WTC11 (cell line): ENCODE results near the gene NELL1. TPM values are rescaled to one million over a fixed set of nuclear protein-coding genes. Genes with fewer than 3 reads are reported as not detected.

Experiments
- ATAC-seq: fragments of 200-7000 bp; cut with Tn5 transposase; 2 replicates; pipeline ENCODE4 v1.10.0; 2021; ENCODE audit warnings: mild to moderate bottlenecking, moderate library complexity
- CTCF ChIA-PET: fragments of 300-600 bp; sonication (Branson Sonifier 250); formaldehyde crosslinking; loops from one replicate; lab custom pipeline; 2021; ENCODE audit warnings: antibody characterized with exemption; lab: Charles Lee
- POLR2A ChIA-PET: fragments of 350-600 bp; sonication (Branson Sonifier 250); formaldehyde crosslinking; loops from one replicate; lab custom pipeline; 2021; ENCODE audit warnings: antibody characterized with exemption; lab: Charles Lee
- DNase-seq: peaks from one replicate; pipeline ENCODE4 v3.0.0; 2021; ENCODE audit warnings: low spot score
- H3K27ac Mint-ChIP-seq: 2 replicates; pipeline ENCODE4 v1.8.0; 2021; ENCODE audit warnings: mixed read lengths
- H3K27me3 Mint-ChIP-seq: 2 replicates; pipeline ENCODE4 v1.8.0; 2021; ENCODE audit warnings: low read depth, mild to moderate bottlenecking, moderate library complexity, mixed read lengths
- H3K36me3 Mint-ChIP-seq: 2 replicates; pipeline ENCODE4 v1.8.0; 2021; ENCODE audit warnings: mixed read lengths
- H3K4me1 Mint-ChIP-seq: 2 replicates; pipeline ENCODE4 v1.8.0; 2022; ENCODE audit warnings: mixed read lengths
- H3K4me3 Mint-ChIP-seq: 2 replicates; pipeline ENCODE4 v1.8.0; 2021; ENCODE audit warnings: mild to moderate bottlenecking, moderate library complexity, mixed read lengths
- H3K9me3 Mint-ChIP-seq: 2 replicates; pipeline ENCODE4 v1.8.0; 2021; ENCODE audit warnings: mixed read lengths
- E2F4 ChIP-seq: sonication (generic); formaldehyde crosslinking; IDR thresholded peaks from 2 replicates; pipeline ENCODE4 v1.8.1; 2022; ENCODE audit warnings: low read depth, mild to moderate bottlenecking, moderate library complexity, missing genetic modification reagents, borderline replicate concordance
- MAX ChIP-seq: sonication (generic); formaldehyde crosslinking; IDR thresholded peaks from 2 replicates; pipeline ENCODE4 v1.8.0; 2022; ENCODE audit warnings: mild to moderate bottlenecking, missing genetic modification reagents
- NFE2L1 ChIP-seq: sonication (generic); formaldehyde crosslinking; IDR thresholded peaks from 2 replicates; pipeline ENCODE4 v1.8.1; 2023; ENCODE audit warnings: missing genetic modification reagents
- NFYB ChIP-seq: sonication (generic); formaldehyde crosslinking; conservative IDR thresholded peaks from 2 replicates; pipeline ENCODE4 v1.8.0; 2022; ENCODE audit warnings: low read depth, missing genetic modification reagents
- NR1H2 ChIP-seq: sonication (generic); formaldehyde crosslinking; IDR thresholded peaks from 2 replicates; pipeline ENCODE4 v1.9.0; 2021; ENCODE audit warnings: mild to moderate bottlenecking, moderate library complexity, missing genetic modification reagents
- NR2C2 ChIP-seq: sonication (generic); formaldehyde crosslinking; IDR thresholded peaks from 2 replicates; pipeline ENCODE4 v1.8.0; 2022; ENCODE audit warnings: mild to moderate bottlenecking, missing genetic modification reagents
- PRDM15 ChIP-seq: sonication (generic); formaldehyde crosslinking; IDR thresholded peaks from 2 replicates; pipeline ENCODE4 v1.8.0; 2022; ENCODE audit warnings: missing genetic modification reagents
- PRRX2 ChIP-seq: fragments of 250-450 bp; sonication (Bioruptor Pico); IDR thresholded peaks from 2 replicates; pipeline ENCODE4 v1.8.0; 2021; ENCODE audit warnings: mild to moderate bottlenecking
- STAT6 ChIP-seq: sonication (generic); formaldehyde crosslinking; conservative IDR thresholded peaks from 2 replicates; pipeline ENCODE4 v1.8.1; 2023; ENCODE audit warnings: mild to moderate bottlenecking, low read depth, missing genetic modification reagents, moderate library complexity
- ZNF219 ChIP-seq: sonication (generic); formaldehyde crosslinking; IDR thresholded peaks from 2 replicates; pipeline ENCODE4 v1.8.0; 2023; ENCODE audit warnings: missing genetic modification reagents, mild to moderate bottlenecking, borderline replicate concordance
- total RNA-seq: library from RNA; stranded (reverse); gene quantifications from 3 replicates; pipeline ENCODE4 v1.2.3, GENCODE V29; 2021
- TF ChIP-seq, protein P1 (sequence below): sonication (generic); formaldehyde crosslinking; IDR thresholded peaks from 2 replicates; pipeline ENCODE4 v1.8.0; 2022; ENCODE audit warnings: mild to moderate bottlenecking, missing genetic modification reagents
- TF ChIP-seq, protein P2 (sequence below): fragments of 250-450 bp; sonication (Bioruptor Pico); IDR thresholded peaks from 2 replicates; pipeline ENCODE4 v1.8.0; 2021; ENCODE audit warnings: mild to moderate bottlenecking
- TF ChIP-seq, protein P3 (sequence below): sonication (generic); formaldehyde crosslinking; IDR thresholded peaks from 2 replicates; pipeline ENCODE4 v1.8.0; 2022; ENCODE audit warnings: mild to moderate bottlenecking, missing genetic modification reagents
- TF ChIP-seq, protein P4 (sequence below): fragments of 250-450 bp; sonication (Bioruptor Pico); IDR thresholded peaks from 2 replicates; pipeline ENCODE4 v1.9.0; 2021; ENCODE audit warnings: mild to moderate bottlenecking, borderline replicate concordance
- TF ChIP-seq, protein P5 (sequence below): sonication (generic); formaldehyde crosslinking; IDR thresholded peaks from 2 replicates; pipeline ENCODE4 v1.8.0; 2022; ENCODE audit warnings: mild to moderate bottlenecking, missing genetic modification reagents

NELL1 gene
- total RNA-seq, 1 experiment from 2014 or later: 1.8 TPM

- peaks cover under 1% of the 10 kb centered on the region for H3K4me1 Mint-ChIP-seq
- DNase-seq (no peak), ATAC-seq (no peak)
- no peak overlapping the region for H3K4me3 Mint-ChIP-seq
- H3K36me3 Mint-ChIP-seq: no peaks in the 10 kb centered on the region
- TF ChIP-seq, protein P1, sequence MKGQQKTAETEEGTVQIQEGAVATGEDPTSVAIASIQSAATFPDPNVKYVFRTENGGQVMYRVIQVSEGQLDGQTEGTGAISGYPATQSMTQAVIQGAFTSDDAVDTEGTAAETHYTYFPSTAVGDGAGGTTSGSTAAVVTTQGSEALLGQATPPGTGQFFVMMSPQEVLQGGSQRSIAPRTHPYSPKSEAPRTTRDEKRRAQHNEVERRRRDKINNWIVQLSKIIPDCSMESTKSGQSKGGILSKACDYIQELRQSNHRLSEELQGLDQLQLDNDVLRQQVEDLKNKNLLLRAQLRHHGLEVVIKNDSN (CRISPR knock-in tag): no peak
- TF ChIP-seq PRRX2 (CRISPR knock-in tag): no peak
- TF ChIP-seq, protein P2, sequence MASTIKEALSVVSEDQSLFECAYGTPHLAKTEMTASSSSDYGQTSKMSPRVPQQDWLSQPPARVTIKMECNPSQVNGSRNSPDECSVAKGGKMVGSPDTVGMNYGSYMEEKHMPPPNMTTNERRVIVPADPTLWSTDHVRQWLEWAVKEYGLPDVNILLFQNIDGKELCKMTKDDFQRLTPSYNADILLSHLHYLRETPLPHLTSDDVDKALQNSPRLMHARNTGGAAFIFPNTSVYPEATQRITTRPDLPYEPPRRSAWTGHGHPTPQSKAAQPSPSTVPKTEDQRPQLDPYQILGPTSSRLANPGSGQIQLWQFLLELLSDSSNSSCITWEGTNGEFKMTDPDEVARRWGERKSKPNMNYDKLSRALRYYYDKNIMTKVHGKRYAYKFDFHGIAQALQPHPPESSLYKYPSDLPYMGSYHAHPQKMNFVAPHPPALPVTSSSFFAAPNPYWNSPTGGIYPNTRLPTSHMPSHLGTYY: no peak
- TF ChIP-seq NR1H2 (CRISPR knock-in tag): no peak
- TF ChIP-seq MAX (CRISPR knock-in tag): no peak
- TF ChIP-seq ZNF219 (CRISPR knock-in tag): no peak
- TF ChIP-seq, protein P3, sequence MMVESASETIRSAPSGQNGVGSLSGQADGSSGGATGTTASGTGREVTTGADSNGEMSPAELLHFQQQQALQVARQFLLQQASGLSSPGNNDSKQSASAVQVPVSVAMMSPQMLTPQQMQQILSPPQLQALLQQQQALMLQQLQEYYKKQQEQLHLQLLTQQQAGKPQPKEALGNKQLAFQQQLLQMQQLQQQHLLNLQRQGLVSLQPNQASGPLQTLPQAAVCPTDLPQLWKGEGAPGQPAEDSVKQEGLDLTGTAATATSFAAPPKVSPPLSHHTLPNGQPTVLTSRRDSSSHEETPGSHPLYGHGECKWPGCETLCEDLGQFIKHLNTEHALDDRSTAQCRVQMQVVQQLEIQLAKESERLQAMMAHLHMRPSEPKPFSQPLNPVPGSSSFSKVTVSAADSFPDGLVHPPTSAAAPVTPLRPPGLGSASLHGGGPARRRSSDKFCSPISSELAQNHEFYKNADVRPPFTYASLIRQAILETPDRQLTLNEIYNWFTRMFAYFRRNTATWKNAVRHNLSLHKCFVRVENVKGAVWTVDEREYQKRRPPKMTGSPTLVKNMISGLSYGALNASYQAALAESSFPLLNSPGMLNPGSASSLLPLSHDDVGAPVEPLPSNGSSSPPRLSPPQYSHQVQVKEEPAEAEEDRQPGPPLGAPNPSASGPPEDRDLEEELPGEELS (CRISPR knock-in tag): no peak
- H3K27me3 Mint-ChIP-seq: no peaks in the 10 kb centered on the region
- no peaks in the 10 kb centered on the region for H3K9me3 Mint-ChIP-seq
- POLR2A ChIA-PET: no interaction called here
- CTCF ChIA-PET: no interaction called here
- no peak overlapping the region for H3K27ac Mint-ChIP-seq
These were observed 897.2 kb downstream of the NELL1 start for GRCh38 chr11:21566521-21567117.

GRCh38 chr11:21567645-21568290, 898.4 kb downstream of the NELL1 start:
- no peak for DNase-seq
- Mint-ChIP-seq H3K27me3 (no peaks in the 10 kb centered on the region), H3K36me3 (no peaks in the 10 kb centered on the region), H3K4me1 (no peaks in the 10 kb centered on the region), H3K27ac (no peak overlapping the region), H3K4me3 (no peak overlapping the region), H3K9me3 (no peaks in the 10 kb centered on the region)
- ChIA-PET POLR2A (no interaction called here), CTCF (no interaction called here)
- no peak for ATAC-seq
- TF ChIP-seq, protein P4, sequence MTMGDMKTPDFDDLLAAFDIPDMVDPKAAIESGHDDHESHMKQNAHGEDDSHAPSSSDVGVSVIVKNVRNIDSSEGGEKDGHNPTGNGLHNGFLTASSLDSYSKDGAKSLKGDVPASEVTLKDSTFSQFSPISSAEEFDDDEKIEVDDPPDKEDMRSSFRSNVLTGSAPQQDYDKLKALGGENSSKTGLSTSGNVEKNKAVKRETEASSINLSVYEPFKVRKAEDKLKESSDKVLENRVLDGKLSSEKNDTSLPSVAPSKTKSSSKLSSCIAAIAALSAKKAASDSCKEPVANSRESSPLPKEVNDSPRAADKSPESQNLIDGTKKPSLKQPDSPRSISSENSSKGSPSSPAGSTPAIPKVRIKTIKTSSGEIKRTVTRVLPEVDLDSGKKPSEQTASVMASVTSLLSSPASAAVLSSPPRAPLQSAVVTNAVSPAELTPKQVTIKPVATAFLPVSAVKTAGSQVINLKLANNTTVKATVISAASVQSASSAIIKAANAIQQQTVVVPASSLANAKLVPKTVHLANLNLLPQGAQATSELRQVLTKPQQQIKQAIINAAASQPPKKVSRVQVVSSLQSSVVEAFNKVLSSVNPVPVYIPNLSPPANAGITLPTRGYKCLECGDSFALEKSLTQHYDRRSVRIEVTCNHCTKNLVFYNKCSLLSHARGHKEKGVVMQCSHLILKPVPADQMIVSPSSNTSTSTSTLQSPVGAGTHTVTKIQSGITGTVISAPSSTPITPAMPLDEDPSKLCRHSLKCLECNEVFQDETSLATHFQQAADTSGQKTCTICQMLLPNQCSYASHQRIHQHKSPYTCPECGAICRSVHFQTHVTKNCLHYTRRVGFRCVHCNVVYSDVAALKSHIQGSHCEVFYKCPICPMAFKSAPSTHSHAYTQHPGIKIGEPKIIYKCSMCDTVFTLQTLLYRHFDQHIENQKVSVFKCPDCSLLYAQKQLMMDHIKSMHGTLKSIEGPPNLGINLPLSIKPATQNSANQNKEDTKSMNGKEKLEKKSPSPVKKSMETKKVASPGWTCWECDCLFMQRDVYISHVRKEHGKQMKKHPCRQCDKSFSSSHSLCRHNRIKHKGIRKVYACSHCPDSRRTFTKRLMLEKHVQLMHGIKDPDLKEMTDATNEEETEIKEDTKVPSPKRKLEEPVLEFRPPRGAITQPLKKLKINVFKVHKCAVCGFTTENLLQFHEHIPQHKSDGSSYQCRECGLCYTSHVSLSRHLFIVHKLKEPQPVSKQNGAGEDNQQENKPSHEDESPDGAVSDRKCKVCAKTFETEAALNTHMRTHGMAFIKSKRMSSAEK (CRISPR knock-in tag): no peak
- TF ChIP-seq, protein P5, sequence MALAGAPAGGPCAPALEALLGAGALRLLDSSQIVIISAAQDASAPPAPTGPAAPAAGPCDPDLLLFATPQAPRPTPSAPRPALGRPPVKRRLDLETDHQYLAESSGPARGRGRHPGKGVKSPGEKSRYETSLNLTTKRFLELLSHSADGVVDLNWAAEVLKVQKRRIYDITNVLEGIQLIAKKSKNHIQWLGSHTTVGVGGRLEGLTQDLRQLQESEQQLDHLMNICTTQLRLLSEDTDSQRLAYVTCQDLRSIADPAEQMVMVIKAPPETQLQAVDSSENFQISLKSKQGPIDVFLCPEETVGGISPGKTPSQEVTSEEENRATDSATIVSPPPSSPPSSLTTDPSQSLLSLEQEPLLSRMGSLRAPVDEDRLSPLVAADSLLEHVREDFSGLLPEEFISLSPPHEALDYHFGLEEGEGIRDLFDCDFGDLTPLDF (CRISPR knock-in tag): no peak
- no peak for TF ChIP-seq PRDM15 (CRISPR knock-in tag)
- no peak for TF ChIP-seq NFE2L1
- no peak for TF ChIP-seq NFYB (CRISPR knock-in tag)
- TF ChIP-seq STAT6 (CRISPR knock-in tag): no peak
- no peak for TF ChIP-seq E2F4 (CRISPR knock-in tag)
- no peak for TF ChIP-seq NR2C2
